PFSK-1 (cell line): ENCODE data around the gene ANKRD13B.

Source experiments
- POLR2AphosphoS5 ChIP-seq: IDR thresholded peaks from 2 replicates; pipeline ENCODE4 v1.6.1; 2012; ENCODE audit warnings: low read depth, mild to moderate bottlenecking, control low read depth, low read length, moderate library complexity
- SIN3A ChIP-seq: IDR thresholded peaks from 2 replicates; pipeline ENCODE4 v1.6.1; 2012; ENCODE audit warnings: mild to moderate bottlenecking, low read length, moderate library complexity, borderline replicate concordance; ENCODE audit not compliant: insufficient read depth

GRCh38 chr17:29571883-29572681 lies 20.9 kb upstream of the ANKRD13B start:
- no peak for TF ChIP-seq POLR2AphosphoS5
- no peak for TF ChIP-seq SIN3A
